CD4-positive, alpha-beta T cell (primary cell): ENCODE measurements around the gene KRT79. TPM values are rescaled to one million over a fixed set of nuclear protein-coding genes. Genes with fewer than 3 reads are reported as not detected.

ENCODE experiments used
- ATAC-seq: fragments of 200-7000 bp; cut with Tn5 transposase; one replicate; pipeline ENCODE4 v1.10.0; 2022; ENCODE audit warnings: mild to moderate bottlenecking; ENCODE audit not compliant: poor library complexity
- CTCF ChIA-PET: fragments of 350-600 bp; sonication (Branson Sonifier 250); formaldehyde crosslinking; loops from one replicate; lab custom pipeline; 2021; ENCODE audit warnings: antibody characterized with exemption, inconsistent platforms; lab: Charles Lee
- POLR2A ChIA-PET: fragments of 350-600 bp; sonication (Branson Sonifier 250); formaldehyde crosslinking; loops from one replicate; lab custom pipeline; 2021; ENCODE audit warnings: antibody characterized with exemption, inconsistent platforms; lab: Charles Lee
- DNase-seq, 14 experiments: peaks; one replicate each; pipeline ENCODE4 v3.0.0-alpha.2; 2013 to 2020; ENCODE audit warnings: mixed read lengths in 2 of 14
- H3K27ac ChIP-seq, 2 donors: one replicate each; pipeline versions ENCODE4 v1.5.1 to v1.7.0; 2013; ENCODE audit warnings: low read length in 2 of 2, low read depth in 1 of 2, mild to moderate bottlenecking in 1 of 2
- H3K27me3 ChIP-seq, 2 experiments: 1 replicate in 1 of 2; 2 replicates in 1 of 2; pipeline versions ENCODE4 v1.6.1 to v1.7.0; 2013; ENCODE audit warnings: low read length in 2 of 2, control low read depth in 1 of 2, mild to moderate bottlenecking in 1 of 2, moderate library complexity in 1 of 2; ENCODE audit not compliant: insufficient read depth in 2 of 2, control insufficient read depth in 1 of 2
- H3K36me3 ChIP-seq: one replicate; pipeline ENCODE4 v1.6.1; 2013; ENCODE audit warnings: low read length, control low read depth; ENCODE audit not compliant: insufficient read depth
- H3K4me1 ChIP-seq: one replicate; pipeline ENCODE4 v1.6.1; 2013; ENCODE audit warnings: low read length, control low read depth; ENCODE audit not compliant: insufficient read depth
- H3K4me3 ChIP-seq: one replicate; pipeline ENCODE4 v1.5.1; 2013; ENCODE audit warnings: mild to moderate bottlenecking, low read length, moderate library complexity
- H3K9me3 ChIP-seq, 2 experiments: 1 replicate in 1 of 2; 2 replicates in 1 of 2; pipeline versions ENCODE4 v1.6.1 to v1.7.0; 2013; ENCODE audit warnings: low read length in 2 of 2, mild to moderate bottlenecking in 2 of 2, control low read depth in 1 of 2, moderate library complexity in 1 of 2; ENCODE audit not compliant: control insufficient read depth in 1 of 2, insufficient read depth in 1 of 2
- H3K27ac Mint-ChIP-seq: one replicate; pipeline ENCODE4 v1.8.0; 2020; ENCODE audit warnings: mixed read lengths
- H3K27me3 Mint-ChIP-seq: one replicate; pipeline ENCODE4 v1.8.0; 2021; ENCODE audit warnings: mixed read lengths
- H3K36me3 Mint-ChIP-seq: one replicate; pipeline ENCODE4 v1.8.0; 2021; ENCODE audit warnings: low read depth, mixed read lengths
- H3K4me1 Mint-ChIP-seq: one replicate; pipeline ENCODE4 v1.8.0; 2021; ENCODE audit warnings: low read depth, mixed read lengths
- H3K4me3 Mint-ChIP-seq: one replicate; pipeline ENCODE4 v1.8.0; 2020; ENCODE audit warnings: mild to moderate bottlenecking, mixed read lengths
- H3K9me3 Mint-ChIP-seq: one replicate; pipeline ENCODE4 v1.8.0; 2020; ENCODE audit warnings: mixed read lengths
- intact Hi-C, 2 experiments: fragments of 100-400 bp; cut with DNase I in 1 of 2; cut with micrococcal nuclease in 1 of 2; formaldehyde crosslinking; loops; one replicate each; pipeline versions ENCODE4 v1.15.1 to v1.9.0; 2023 to 2025; cut with DNase I, micrococcal nuclease
- total RNA-seq, 174 experiments: library from RNA in 2 of 174; stranded (reverse) in 2 of 174; gene quantifications; one replicate each; pipeline ENCODE4 v1.2.3 and lab custom pipeline; 2021 to 2026
- TF ChIP-seq, protein P1 (sequence below): fragments of 200-600 bp; IDR thresholded peaks from one replicate; pipeline ENCODE4 v1.8.0; 2022; ENCODE audit warnings: antibody characterized with exemption, mild to moderate bottlenecking

The KRT79 gene
- total RNA-seq, 2 experiments from 2014 or later, result not detected

DNA sequence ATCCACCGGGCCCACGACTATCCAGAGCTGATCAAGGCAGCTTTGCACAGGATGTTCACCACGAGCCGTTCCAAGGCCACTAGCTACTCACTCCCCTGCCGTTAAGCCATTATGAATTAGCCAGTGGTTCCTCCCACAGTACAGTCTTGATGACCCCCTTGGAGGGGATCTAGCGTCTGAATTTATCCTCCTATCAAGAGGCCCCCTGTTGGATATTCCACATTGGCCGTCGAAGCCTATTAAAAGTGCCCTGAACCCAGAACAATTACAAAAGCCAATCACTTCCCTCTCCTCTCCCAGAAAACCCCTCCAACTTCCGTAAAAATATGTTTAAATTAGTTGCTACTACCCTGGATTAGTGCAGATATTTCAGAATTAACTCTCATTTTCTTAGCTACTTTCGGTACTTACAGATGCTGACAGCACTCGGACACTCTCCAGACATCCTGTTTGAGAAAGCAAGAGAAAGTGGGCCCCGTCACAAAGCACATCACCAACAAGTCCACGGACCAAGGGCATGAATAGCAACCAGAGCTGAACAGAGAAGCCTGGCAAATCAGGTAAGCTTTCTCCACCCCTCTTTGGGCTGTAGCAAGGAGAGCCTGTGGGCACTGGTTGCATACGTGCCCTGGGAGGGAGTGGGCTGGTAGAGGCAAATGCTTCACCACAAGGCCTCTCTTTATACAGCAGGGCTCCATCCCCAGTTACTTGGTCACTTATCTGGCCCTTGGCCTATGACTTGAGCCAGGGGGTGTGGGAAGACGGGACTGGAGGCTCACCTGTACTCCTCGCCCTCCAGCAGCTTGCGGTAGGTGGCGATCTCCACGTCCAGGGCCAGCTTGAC is 43.5 kb downstream of the KRT79 start:
- intact Hi-C loops, result no loop called here
- Mint-ChIP-seq H3K27me3 (peaks cover 46% of the 10 kb centered on the region), H3K9me3 (no peaks in the 10 kb centered on the region), H3K4me3 (no peak overlapping the region), H3K27ac (no peak overlapping the region), H3K36me3 (no peaks in the 10 kb centered on the region), H3K4me1 (peaks cover 17% of the 10 kb centered on the region)
- H3K27me3 ChIP-seq, result peaks cover 5 to 21% of the 10 kb centered on the region in 2 experiments
- TF ChIP-seq, protein P1, sequence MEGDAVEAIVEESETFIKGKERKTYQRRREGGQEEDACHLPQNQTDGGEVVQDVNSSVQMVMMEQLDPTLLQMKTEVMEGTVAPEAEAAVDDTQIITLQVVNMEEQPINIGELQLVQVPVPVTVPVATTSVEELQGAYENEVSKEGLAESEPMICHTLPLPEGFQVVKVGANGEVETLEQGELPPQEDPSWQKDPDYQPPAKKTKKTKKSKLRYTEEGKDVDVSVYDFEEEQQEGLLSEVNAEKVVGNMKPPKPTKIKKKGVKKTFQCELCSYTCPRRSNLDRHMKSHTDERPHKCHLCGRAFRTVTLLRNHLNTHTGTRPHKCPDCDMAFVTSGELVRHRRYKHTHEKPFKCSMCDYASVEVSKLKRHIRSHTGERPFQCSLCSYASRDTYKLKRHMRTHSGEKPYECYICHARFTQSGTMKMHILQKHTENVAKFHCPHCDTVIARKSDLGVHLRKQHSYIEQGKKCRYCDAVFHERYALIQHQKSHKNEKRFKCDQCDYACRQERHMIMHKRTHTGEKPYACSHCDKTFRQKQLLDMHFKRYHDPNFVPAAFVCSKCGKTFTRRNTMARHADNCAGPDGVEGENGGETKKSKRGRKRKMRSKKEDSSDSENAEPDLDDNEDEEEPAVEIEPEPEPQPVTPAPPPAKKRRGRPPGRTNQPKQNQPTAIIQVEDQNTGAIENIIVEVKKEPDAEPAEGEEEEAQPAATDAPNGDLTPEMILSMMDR, result no peak
- ATAC-seq, result no peak
- no peak overlapping the region for H3K27ac ChIP-seq
- ChIA-PET POLR2A (no interaction called here), CTCF (no interaction called here)
- DNase-seq, result no peak
- no peaks in the 10 kb centered on the region for H3K9me3 ChIP-seq
- H3K4me1 ChIP-seq, result peaks cover 7% of the 10 kb centered on the region
- no peaks in the 10 kb centered on the region for H3K36me3 ChIP-seq
- H3K4me3 ChIP-seq, result no peak overlapping the region

DNA sequence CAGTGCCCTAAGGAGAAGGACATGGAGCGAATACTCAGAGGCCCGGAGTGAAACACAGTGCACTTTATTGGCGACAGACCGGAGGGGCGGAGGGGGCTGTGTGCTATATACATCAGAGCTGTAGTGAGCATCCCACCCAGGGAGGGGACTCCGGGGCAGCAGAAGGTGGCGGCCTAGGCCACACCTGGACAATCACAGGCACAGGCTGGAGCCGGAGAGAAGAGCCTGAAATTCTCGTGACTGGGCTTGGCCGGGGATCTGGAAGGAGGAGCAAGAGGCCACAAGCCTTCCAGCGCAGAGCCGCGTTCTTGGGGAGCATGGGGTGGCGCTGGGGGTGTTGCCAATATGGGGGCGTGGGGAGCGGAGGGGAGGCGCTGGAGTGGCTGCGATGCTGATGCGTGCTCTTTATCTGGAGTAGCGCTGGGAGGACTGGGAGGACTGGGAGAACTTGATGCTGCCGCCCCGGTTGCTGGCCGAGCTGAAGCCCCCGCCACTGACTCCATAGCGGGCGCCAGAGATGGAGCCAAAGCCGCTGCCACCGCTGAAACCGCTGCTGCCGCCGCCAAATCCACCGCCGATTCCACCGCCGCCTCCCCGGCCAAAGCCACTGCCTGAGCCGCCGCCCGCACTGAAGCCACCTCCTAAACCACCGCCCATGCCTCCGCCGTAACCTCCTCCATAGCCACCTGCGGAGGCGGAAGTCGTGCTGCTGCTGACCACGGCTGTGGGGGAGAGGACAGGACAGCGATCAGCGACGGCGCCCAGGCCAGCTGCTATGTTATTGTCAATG is 44.3 kb downstream of the KRT79 start:
- H3K9me3 ChIP-seq, result no peaks in the 10 kb centered on the region
- ATAC-seq (no peak), DNase-seq (peak in 1 of 14 experiments; percentile 4)
- ChIA-PET CTCF (no interaction called here), POLR2A (interaction anchor here (1.1 kb wide), 1 partner anchor 23 kb away, joined by 3 read pairs; no protein-coding TSS in a partner anchor)
- H3K27ac ChIP-seq, result no peak overlapping the region
- H3K4me1 ChIP-seq, result peaks cover 7% of the 10 kb centered on the region
- H3K4me3 ChIP-seq, result no peak overlapping the region
- peaks cover 17% of the 10 kb centered on the region for H3K4me1 Mint-ChIP-seq
- TF ChIP-seq, protein P1, result no peak
- H3K4me3 Mint-ChIP-seq, result no peak overlapping the region
- no peaks in the 10 kb centered on the region for H3K9me3 Mint-ChIP-seq
- no peak overlapping the region for H3K27ac Mint-ChIP-seq
- no peaks in the 10 kb centered on the region for H3K36me3 ChIP-seq
- peaks cover 46% of the 10 kb centered on the region for H3K27me3 Mint-ChIP-seq
- H3K27me3 ChIP-seq, result peaks cover 5 to 21% of the 10 kb centered on the region in 2 experiments
- intact Hi-C loops, result no loop called here
- no peaks in the 10 kb centered on the region for H3K36me3 Mint-ChIP-seq

DNA sequence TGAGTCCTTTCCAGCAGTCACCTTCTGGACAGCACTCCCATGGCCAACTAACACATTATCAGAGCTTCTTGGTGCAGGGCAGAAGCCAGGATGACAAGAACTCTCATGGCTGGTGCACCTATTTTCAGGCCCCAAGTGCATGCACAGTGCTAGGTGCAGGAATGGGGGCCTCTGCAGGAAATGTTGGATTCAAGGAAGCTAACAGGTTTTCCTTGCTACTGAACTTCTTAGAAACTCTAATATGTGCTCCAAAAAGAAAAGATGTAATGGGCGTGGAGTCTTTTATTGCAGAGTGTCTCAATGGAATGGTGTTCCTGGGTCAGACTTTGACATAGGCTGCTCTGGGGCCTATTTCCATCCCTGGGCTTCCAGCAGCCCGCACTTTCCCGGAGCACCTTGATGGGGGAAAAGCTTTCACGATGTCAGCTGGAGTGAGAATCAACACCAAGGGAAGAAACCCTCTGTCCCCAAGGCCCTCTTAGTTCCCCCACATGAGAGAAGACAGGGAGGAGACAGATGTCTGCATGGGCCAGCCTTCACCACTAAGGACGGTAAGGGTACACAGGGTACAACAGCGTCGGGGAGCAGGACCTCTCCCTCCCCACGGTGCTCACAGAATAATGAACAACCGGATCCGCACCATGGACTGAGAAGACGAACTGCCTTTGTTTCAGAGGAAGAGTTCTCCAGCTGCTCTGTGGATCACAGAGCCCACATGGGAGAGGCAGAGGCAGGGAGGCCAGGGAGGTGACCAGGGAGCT is 45.1 kb downstream of the KRT79 start:
- Mint-ChIP-seq H3K4me3 (no peak overlapping the region), H3K4me1 (peaks cover 13% of the 10 kb centered on the region), H3K27me3 (peaks cover 46% of the 10 kb centered on the region), H3K9me3 (no peaks in the 10 kb centered on the region), H3K27ac (no peak overlapping the region), H3K36me3 (no peaks in the 10 kb centered on the region)
- Histone ChIP-seq H3K4me1 (peaks cover 7% of the 10 kb centered on the region), H3K27ac (no peak overlapping the region), H3K27me3 (peaks cover 5 to 22% of the 10 kb centered on the region in 2 experiments), H3K4me3 (no peak overlapping the region), H3K9me3 (no peaks in the 10 kb centered on the region), H3K36me3 (no peaks in the 10 kb centered on the region)
- ChIA-PET POLR2A (interaction anchor here (1.1 kb wide), 1 partner anchor 23 kb away, joined by 3 read pairs; no protein-coding TSS in a partner anchor), CTCF (no interaction called here)
- ATAC-seq, result no peak
- TF ChIP-seq, protein P1, result no peak
- DNase-seq, result no peak
- intact Hi-C loops, result no loop called here
